ENCODE results near the gene COX19. TPM values are rescaled to one million over a fixed set of nuclear protein-coding genes. Genes with fewer than 3 reads are reported as not detected.

Gene COX19
- polyA plus RNA-seq, 1 donor (not counting 4 experiments of a cell fraction or from before 2014, with no cell fraction given) = 6.2 TPM

DNA sequence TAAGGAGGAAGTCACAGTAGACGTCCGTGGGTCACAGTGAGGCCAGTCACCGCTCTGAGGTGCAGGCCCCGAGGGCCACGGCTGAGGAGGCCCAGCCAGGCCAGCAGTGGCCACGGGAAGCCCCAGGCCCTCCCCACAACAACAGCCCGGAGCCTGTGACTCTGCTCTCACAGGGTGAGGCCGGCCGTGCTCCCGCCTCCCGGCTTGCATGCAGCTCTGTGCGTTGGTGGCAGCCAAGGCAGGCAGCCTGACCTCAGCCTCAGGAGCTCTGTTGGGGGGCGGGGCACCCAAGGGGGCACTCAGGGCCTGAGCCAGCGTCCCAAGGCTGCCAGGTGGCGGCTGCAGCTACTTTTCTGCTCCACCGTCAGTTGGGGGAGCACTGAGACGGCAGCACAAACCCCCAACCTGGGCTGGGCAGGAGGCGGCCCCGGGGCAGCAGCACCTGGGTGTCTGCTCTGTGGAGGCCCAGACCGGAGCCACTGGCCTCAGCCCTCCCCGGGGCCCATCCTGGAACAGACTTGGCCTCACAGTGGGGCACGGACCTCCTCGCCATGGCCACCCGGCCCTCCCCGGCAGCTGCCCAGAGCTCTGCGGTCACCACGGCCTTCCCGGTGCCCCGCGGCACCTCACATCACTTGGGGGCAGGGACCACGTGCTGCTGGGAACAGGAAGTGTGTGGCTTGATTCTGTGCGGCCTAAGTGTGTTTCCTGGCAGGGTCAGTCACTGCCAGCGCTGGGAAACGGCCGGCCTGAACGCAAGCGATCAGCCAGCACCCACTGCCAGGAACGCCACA, 20.9 kb upstream of the COX19 start:
- no peaks in the 10 kb centered on the region for H3K4me1 ChIP-seq (ENCODE audit: control insufficient read depth, extremely low read depth, insufficient read depth, low read length)
- no peak for FAIRE-seq
- H3K9ac ChIP-seq (ENCODE audit: control insufficient read depth, extremely low read depth, insufficient read depth, low read length) = no peak overlapping the region

DNA sequence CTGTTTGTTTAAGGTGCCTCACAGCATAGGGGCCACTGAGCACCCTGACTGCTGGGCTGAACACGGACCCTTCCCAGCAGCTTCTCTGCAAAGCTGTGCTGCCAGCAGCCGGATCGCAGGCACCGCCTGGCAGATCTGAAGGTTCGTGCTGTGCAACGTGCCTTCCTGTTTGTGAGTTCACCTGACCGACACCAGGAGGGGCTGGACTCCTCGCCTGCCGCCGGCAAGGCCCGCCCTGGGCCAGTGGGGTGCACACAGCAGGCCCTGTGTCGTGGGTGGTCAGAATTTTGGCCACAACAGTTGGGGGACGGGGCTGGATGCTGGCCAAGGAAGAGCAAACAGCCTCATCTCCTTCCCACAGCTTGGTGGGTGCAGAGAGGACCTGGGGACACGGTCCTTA, 20.2 kb upstream of the COX19 start:
- TF ChIP-seq, protein P1, sequence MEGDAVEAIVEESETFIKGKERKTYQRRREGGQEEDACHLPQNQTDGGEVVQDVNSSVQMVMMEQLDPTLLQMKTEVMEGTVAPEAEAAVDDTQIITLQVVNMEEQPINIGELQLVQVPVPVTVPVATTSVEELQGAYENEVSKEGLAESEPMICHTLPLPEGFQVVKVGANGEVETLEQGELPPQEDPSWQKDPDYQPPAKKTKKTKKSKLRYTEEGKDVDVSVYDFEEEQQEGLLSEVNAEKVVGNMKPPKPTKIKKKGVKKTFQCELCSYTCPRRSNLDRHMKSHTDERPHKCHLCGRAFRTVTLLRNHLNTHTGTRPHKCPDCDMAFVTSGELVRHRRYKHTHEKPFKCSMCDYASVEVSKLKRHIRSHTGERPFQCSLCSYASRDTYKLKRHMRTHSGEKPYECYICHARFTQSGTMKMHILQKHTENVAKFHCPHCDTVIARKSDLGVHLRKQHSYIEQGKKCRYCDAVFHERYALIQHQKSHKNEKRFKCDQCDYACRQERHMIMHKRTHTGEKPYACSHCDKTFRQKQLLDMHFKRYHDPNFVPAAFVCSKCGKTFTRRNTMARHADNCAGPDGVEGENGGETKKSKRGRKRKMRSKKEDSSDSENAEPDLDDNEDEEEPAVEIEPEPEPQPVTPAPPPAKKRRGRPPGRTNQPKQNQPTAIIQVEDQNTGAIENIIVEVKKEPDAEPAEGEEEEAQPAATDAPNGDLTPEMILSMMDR (optimal IDR thresholded peaks at IDR 0.05 in 1 of 3, IDR thresholded peaks at IDR 0.05 in 1 of 3, conservative IDR thresholded peaks at IDR 0.05 in 1 of 3; ENCODE audit: extremely low read depth in 1 of 3, insufficient read depth in 2 of 3, low read length in 3 of 3) = no peak
- TF ChIP-seq EZH2 (IDR thresholded peaks at IDR 0.05; ENCODE audit: low read length) = no peak
- Histone ChIP-seq H3K9ac (ENCODE audit: control insufficient read depth, extremely low read depth, insufficient read depth, low read length) (no peak overlapping the region), H3K4me3 (ENCODE audit: control insufficient read depth in 2 of 3, extremely low read depth in 1 of 3, insufficient read depth in 2 of 3, low read depth in 1 of 3, low read length in 3 of 3) (no peak overlapping the region), H3K36me3 (ENCODE audit: control insufficient read depth in 2 of 2, extremely low read depth in 1 of 2, insufficient read depth in 2 of 2, low read length in 2 of 2) (peaks cover 3 to 4% of the 10 kb centered on the region in 2 experiments), H3K9me1 (ENCODE audit: control insufficient read depth, extremely low read depth, insufficient read depth, low read length) (no peaks in the 10 kb centered on the region), H3K27me3 (ENCODE audit: control insufficient read depth, extremely low read depth, insufficient read depth, low read length) (peaks cover 14% of the 10 kb centered on the region), H3K4me2 (ENCODE audit: control insufficient read depth, extremely low read depth, insufficient read depth, low read depth, low read length) (no peak overlapping the region), H3K4me1 (ENCODE audit: control insufficient read depth, extremely low read depth, insufficient read depth, low read length) (no peaks in the 10 kb centered on the region), H2AFZ (ENCODE audit: control insufficient read depth, low read length) (no peak overlapping the region), H4K20me1 (ENCODE audit: control insufficient read depth, extremely low read depth, insufficient read depth, low read length) (no peaks in the 10 kb centered on the region), H3K79me2 (ENCODE audit: control insufficient read depth, insufficient read depth, low read length) (no peaks in the 10 kb centered on the region), H3K9me3 (ENCODE audit: control insufficient read depth, low read depth, low read length) (no peaks in the 10 kb centered on the region), H3K27ac (ENCODE audit: control insufficient read depth, insufficient read depth, low read length) (no peak overlapping the region)
- dilution Hi-C loops (cut with MboI; ENCODE audit: extremely low pct_ligation_motif_present, low sequenced_read_pairs) = no loop called here
- no peak for DNase-seq (ENCODE audit: low read depth, low spot score)
- FAIRE-seq = no peak

More for the DNA sequence above, 20.9 kb upstream of the COX19 start:
- TF ChIP-seq EZH2 (IDR thresholded peaks at IDR 0.05; ENCODE audit: low read length) = no peak
- TF ChIP-seq, protein P1 (optimal IDR thresholded peaks at IDR 0.05 in 1 of 3, IDR thresholded peaks at IDR 0.05 in 1 of 3, conservative IDR thresholded peaks at IDR 0.05 in 1 of 3; ENCODE audit: extremely low read depth in 1 of 3, insufficient read depth in 2 of 3, low read length in 3 of 3) = no peak
- Histone ChIP-seq H3K9me1 (ENCODE audit: control insufficient read depth, extremely low read depth, insufficient read depth, low read length) (no peaks in the 10 kb centered on the region), H2AFZ (ENCODE audit: control insufficient read depth, low read length) (no peak overlapping the region), H3K79me2 (ENCODE audit: control insufficient read depth, insufficient read depth, low read length) (no peaks in the 10 kb centered on the region), H4K20me1 (ENCODE audit: control insufficient read depth, extremely low read depth, insufficient read depth, low read length) (no peaks in the 10 kb centered on the region), H3K36me3 (ENCODE audit: control insufficient read depth in 2 of 2, extremely low read depth in 1 of 2, insufficient read depth in 2 of 2, low read length in 2 of 2) (peaks cover 3 to 4% of the 10 kb centered on the region in 2 experiments), H3K4me2 (ENCODE audit: control insufficient read depth, extremely low read depth, insufficient read depth, low read depth, low read length) (no peak overlapping the region), H3K27me3 (ENCODE audit: control insufficient read depth, extremely low read depth, insufficient read depth, low read length) (peaks cover 9% of the 10 kb centered on the region), H3K9me3 (ENCODE audit: control insufficient read depth, low read depth, low read length) (no peaks in the 10 kb centered on the region), H3K4me3 (ENCODE audit: control insufficient read depth in 2 of 3, extremely low read depth in 1 of 3, insufficient read depth in 2 of 3, low read depth in 1 of 3, low read length in 3 of 3) (no peak overlapping the region), H3K27ac (ENCODE audit: control insufficient read depth, insufficient read depth, low read length) (no peak overlapping the region)
- dilution Hi-C loops (cut with MboI; ENCODE audit: extremely low pct_ligation_motif_present, low sequenced_read_pairs) = no loop called here
- no peak for DNase-seq (ENCODE audit: low read depth, low spot score)

All from keratinocyte (primary cell).